SK-N-SH treated with all-trans-retinoic acid at 6 μM for 48 hours (cell line): ENCODE data around the gene ZNF212.

Experiments
- CSDC2 ChIP-seq: fragments of 250-450 bp; sonication (Bioruptor Pico); IDR thresholded peaks from 2 replicates; pipeline ENCODE4 v1.5.0; 2020; ENCODE audit warnings: mild to moderate bottlenecking, moderate library complexity
- ZFP3 ChIP-seq: fragments of 250-450 bp; sonication (Bioruptor Pico); IDR thresholded peaks from 2 replicates; pipeline ENCODE4 v1.5.0; 2020; ENCODE audit warnings: mild to moderate bottlenecking, moderate library complexity
- ZNF565 ChIP-seq: fragments of 450-650 bp; formaldehyde crosslinking; conservative IDR thresholded peaks from 2 replicates; pipeline ENCODE4 v1.5.0; 2020; ENCODE audit warnings: low read depth, mild to moderate bottlenecking, moderate library complexity
- ZNF70 ChIP-seq: fragments of 450-650 bp; formaldehyde crosslinking; IDR thresholded peaks from 2 replicates; pipeline ENCODE4 v1.5.0; 2020; ENCODE audit warnings: mild to moderate bottlenecking, moderate library complexity

GRCh38 chr7:149209518-149210269, 29.8 kb upstream of the ZNF212 start:
- TF ChIP-seq ZNF565 (CRISPR knock-in tag) (no peak), CSDC2 (CRISPR knock-in tag) (no peak), ZFP3 (CRISPR knock-in tag) (no peak), ZNF70 (CRISPR knock-in tag) (no peak)
